HG03025 (cell line): ENCODE measurements around the gene C6orf89.
"Not testable (repeated sequence)": the region's sequence is repeated elsewhere in the genome, so short reads cannot be mapped to it uniquely, and the experiment has no call there.

Experiments
- ATAC-seq: cut with Tn5 transposase; IDR thresholded peaks from one replicate; pipeline ENCODE4 v1.9.1; 2021; ENCODE audit warnings: mild to moderate bottlenecking, moderate library complexity; ENCODE audit not compliant: unreplicated experiment, low FRiP score

The C6orf89 gene

DNA sequence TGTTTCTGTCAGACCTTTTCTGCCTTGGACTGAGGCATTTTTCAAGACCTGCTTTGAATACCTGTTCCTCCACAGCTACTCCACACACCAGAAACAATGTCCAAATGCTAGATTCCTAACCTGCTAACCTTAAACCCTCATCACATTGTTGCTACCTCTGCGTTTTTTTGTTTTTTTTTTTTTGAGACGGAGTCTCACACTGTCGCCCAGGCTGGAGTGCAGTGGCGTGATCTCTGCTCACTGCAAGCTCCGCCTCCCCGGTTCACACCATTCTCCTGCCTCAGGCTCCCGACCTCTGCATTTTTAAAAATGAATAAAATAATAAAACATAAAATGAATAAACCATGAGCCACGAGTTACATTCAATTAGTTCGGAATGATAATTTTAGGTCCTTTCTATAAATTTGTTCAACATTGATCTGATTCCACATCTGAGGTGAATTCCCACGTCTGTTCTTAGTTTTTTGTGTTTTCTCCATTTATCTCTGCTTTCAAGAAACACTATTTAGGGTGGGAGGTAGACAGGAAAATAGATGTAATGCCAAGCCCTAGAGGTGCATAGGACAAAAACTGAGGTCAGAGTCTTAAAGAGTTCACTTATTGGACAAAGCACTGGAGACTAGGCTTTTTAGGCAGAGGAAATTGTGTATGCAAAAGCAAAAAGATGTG lies 1.3 kb downstream of the C6orf89 start:
- ATAC-seq = no peak

DNA sequence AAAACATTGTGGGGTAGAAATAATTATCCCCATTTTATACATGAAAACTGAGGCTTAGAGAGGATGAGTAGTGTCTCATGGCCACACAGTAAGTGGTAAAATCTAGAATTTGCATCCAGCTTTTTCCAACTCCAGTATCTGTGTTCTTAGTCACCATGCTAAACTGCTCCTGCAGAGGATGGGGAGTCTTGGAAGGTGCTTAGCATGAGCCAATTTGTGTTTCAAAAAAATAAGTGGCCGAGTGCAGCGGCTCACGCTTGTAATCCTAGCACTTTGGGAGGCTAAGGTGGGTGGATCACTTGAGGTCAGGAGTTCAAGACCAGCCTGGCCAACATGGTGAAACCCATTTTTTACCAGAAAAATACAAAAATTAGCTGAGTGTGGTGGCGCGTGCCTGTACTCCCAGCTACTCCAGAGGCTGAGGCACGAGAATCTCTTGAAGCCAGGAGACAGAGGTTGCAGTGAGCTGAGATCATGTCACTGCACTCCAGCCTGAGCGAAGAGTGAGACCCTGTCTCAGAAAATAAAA lies 2.4 kb downstream of the C6orf89 start:
- ATAC-seq = no peak

DNA sequence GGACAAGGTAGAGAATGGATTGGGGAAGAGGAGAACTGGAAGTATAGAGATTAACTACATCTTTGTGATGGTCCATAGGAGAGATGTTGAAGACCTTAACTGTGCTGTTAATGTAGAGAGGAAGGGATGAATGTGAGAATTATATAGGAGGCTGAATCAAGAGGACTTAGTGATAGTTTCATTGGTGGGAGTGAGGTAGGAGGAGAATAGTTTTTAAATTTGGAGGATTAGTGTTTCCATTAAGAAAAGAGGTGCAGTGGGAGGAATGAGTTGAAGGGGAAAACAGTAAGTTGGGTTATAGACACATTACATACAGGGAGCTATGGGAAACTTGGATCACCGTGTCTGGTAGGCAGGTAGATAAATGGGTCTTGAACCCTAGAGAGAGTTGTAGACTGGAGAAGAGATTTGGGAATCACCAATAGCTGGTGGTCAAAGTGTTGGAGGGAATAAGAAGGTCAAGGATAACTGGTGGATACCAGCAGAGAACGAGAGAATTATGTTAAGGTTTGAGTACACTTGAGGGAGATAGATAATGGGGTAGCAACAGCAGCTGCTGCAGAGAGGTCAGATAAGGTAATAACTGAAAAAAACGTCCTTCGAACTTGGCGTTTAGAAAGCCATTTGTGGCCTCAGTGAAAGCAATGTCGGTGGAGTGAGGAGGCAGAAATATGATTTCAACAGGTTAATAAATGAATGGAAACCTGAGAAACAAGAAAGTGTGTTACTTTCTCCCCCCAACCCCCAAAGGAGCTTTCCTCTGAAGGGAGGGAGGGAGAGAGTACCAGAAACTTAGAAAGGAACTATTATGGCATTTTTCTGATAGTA lies 3.1 kb downstream of the C6orf89 start:
- no peak for ATAC-seq

DNA sequence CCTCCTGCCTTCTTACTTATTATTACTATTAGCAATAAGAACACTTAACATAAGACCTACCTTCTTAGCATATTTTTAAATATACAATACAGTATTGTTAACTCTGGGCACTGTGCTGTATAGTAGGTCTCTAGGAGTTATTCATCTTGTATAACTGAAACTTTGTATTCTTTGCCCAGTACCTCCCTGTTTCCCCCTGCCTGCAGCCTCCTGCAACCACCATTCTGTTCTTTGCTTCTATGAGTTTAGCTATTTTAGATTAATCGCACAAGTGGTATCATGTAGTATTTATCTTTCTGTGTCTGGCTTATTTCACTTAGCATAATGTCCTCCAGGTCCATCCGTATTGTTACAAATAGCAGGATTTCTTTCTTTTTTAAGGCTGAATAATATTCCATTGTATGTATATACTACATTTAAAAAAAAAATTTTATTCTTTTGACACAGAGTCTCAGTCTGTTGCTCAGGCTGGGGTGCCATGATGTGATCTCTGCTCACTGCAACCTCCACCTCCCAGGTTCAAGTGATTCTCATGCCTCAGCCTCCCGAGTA lies 4.4 kb downstream of the C6orf89 start:
- ATAC-seq = no peak

DNA sequence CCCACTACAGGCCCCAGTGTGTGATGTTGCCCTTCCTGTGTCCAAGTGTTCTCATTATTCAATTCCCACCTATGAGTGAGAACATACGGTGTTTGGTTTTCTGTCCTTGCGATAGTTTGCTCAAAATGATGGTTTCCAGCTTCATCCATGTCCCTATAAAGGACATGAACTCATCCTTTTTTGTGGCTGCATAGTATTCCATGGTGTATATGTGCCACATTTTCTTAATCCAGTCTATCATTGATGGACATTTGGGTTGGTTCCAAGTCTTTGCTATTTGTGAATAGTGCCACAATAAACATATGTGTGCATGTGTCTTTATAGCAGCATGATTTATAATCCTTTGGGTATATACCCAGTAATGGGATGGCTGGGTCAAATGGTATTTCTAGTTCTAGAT lies 5.4 kb downstream of the C6orf89 start:
- ATAC-seq = not testable (repeated sequence)

DNA sequence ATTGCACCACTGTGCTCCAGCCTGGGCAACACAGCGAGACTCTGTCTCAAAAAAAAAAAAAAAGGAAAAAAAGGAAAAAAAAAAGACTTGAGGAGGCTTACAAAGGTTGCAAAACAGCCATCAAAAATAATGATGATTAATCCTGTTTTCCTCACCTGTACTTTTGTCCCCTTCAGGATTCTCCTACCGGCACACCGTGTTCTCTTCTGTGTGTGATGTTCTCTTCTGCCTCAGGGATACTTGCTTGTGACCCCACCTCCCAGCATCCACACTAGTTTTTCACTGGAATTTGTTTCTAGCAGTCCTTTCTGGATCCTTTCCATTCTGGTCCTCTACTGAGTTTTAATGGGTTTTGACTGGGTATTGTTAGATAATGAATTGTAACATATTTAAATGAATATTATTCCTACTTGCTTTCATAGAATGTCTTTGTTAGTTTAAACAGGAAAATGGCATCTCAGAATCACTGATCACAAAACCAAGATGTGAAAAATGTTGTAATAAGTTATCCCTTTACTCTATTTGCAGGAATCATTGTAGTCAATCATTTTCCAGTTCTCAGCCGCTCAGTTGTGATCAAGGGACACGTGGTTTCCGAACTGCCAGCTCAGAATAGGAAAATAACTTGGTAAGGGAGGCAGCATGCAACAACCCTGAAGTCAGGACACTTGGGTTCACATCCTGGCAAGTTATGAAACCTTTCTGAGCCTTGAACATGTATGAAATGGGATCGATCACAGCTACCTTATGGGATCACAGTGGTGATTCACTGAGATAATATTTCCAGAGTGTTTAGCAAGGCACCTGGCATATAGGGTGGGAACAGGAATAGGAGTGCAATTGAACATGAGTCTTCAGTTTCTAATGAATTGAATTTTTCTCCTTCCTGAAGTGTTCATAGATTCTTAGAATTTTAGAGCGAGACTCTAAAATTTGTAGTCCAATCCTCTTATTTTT lies 8.5 kb downstream of the C6orf89 start:
- no peak for ATAC-seq

DNA sequence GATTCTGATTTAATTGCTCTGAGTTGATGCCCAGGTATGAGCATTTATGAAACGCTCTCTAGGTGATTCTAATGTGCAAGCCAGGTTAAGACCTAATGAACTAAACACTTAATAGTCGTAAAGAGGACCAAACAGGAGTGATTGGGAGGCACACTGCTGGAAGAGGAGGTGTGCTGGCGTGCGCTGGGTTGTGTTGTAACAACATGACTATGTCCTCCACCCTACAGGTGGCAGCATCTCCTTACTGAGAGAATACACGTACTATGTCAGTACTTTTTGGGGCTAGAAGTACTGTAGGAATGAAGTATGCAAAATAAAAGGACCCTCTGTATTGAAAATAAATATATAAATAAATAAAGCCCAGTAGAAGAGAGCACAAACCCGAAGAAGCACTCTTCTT lies 11.9 kb downstream of the C6orf89 start:
- no peak for ATAC-seq

DNA sequence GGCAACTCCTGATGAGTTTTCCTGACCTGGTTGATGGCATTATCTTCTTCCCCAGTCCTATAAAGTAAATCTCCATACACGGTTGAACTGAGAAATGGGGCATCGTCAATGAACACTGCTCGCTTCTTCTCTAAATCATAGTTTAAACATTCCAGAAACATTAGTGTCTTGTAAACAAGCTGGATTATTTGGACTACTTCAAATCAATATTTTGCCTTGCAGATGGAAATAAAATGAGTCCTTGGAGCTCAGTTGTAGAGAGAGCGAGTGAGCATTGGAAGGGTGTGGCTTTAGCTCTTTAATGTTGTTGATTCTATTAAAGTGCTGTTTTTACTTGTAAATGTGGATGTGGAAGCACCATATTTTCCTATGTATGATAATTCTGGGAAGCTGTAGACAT lies 18.4 kb downstream of the C6orf89 start:
- ATAC-seq = no peak

DNA sequence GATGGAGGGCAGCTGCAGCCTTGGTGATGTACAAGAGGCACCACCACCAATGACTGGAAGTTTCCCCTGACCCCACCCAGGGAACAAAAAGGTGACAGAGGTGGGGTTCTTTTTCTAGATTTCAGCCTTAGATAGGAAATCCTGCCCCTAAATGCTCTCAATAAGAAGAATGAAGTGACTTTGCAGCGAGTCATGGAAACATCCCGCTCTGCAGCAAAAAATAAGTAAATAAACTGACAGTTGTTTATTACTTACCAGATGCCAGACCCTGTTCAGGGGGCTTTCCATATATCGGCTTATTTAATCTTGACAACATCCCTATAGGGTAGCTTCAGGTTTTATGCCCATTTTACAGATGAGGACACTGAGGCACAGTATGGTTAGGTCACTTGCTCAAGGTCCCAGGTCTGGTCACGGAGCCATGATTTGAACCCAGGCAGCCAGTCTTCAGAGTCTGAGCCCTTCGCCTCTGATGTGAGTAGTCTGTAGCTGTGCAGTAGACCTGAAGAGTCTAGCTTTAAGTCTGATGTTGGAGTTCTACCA lies 19.2 kb downstream of the C6orf89 start:
- no peak for ATAC-seq

DNA sequence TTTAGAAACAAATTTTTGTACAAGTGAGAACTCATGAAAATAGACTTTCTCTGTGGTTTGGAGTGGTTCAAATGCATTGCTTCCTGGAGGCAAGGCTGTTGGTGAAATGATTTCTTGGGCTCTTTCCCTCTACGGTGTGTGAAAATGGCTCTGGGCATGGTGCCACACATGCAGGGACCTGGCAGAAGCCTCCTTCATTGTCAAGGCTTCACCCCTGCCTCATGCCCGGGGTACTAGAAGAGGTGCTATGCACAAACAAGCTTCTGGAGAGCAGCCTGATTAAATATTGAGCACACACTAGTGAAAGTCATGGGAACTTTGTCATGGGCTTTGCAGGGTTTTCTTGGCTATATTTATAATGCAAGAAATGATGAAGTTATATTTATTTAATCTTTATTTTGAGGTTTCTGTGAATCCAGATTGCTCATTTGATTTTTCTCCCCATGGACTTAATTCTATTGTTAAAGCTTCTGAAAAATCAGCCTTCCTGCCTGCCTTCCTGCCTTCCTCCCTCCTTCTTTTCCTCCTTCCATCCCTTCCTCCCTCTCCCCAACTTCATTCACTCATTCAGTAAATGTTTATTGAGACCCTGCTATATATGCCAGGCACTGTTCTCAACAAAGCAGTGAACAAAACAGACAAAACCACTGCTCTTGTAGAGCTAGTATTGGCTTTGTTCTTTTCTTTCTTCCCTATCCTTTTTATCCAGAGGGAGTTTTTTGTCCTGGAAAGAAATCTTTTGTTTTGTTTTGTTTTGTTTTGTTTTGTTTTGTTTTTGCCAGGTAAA lies 21.0 kb downstream of the C6orf89 start:
- ATAC-seq = no peak

DNA sequence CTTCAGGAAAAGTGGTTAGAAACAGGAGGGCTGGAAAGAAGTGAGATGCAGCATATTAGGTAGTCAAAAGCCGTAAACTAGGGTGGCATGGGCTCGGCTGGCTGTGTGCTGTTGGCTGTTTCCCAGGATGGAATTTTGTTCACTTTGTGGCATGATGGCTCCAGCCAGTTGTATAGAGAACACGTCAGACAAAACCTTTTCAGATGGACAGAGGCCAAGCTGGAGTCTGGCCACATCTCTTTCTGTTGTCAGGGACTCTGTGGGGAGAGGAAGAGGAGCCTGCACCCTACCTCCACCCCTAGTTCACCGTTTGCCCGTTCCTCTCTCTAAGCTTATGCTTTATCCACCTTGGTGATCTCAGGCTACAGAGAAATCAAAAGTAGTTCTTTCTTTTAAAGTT lies 22.0 kb downstream of the C6orf89 start:
- ATAC-seq = no peak

DNA sequence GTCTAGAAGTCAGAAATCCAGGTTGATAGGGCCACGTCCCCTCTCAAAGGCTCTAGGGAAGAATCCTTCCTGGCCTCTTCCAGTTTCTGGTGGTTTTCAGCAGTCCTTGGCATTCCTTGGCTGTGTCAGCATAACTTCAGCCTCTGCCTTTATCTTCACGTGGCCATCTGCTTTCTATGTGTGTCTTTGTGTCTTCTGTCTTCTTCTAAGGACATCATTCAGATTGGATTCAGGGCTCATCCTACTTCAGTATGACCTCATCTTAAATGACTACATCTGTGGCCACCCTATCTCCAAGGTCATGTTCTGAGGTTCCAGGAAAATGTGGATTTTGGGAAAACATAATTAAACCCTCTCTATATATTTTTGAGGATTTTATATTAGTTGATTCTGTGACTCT lies 23.0 kb downstream of the C6orf89 start:
- no peak for ATAC-seq

DNA sequence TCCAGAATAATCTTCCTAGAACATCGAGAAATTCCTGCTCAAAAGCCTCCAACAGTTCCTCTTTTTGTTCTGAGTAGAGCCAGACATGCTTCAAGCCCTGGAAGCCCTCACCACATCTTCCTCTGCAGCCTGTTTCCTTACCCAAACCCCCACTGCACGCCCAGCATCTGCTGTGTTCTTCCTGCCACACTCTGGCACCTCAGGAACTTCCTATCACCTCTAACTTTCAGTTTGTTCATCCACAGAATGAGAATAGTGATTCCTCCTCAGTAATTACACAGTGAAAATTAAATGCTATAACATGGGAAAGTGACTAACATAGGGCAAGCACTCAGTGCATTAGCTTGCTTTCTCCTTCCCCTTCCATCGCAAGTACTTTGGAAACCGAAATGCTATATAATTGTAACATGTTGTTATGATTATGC lies 26.3 kb downstream of the C6orf89 start:
- ATAC-seq = no peak

DNA sequence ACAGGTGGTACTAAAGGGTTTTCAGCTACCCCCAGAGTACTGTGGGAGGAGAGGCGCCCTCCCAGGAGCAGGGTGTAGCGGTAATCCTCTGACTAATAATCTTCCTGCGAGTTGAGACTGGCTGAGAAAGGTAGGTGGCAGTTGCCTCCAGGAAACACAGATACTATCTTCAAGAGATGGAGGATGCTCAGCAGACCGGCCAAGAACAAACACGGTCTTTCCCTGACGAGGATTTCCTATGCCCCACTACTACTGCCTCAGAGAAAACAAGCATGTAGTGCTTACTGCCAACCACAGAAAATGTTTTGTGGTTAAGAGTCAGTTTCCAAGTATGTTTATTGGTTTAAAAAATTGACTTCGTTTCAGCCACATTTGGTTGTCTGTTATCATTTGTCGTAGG lies 26.8 kb downstream of the C6orf89 start:
- ATAC-seq = peak; percentile 75

DNA sequence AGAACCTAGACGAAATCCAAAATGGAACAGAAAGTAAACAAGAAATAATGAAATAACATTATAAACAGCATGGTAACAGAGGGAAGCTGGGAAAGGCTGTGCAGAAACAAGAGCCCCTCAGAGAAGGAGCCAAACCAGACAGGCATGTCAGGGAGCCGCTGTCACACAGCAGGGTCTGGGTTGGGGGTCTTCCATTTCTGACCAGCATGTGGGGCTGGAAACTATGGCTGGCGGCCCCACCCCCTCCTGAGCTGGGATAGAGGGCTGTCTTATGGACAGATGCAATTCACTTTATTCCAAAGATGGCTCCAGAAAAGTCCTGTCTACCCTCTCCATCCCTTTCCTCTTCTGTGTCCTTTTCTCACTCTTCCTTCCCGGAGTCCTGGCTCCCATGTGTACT lies 27.3 kb downstream of the C6orf89 start:
- no peak for ATAC-seq

DNA sequence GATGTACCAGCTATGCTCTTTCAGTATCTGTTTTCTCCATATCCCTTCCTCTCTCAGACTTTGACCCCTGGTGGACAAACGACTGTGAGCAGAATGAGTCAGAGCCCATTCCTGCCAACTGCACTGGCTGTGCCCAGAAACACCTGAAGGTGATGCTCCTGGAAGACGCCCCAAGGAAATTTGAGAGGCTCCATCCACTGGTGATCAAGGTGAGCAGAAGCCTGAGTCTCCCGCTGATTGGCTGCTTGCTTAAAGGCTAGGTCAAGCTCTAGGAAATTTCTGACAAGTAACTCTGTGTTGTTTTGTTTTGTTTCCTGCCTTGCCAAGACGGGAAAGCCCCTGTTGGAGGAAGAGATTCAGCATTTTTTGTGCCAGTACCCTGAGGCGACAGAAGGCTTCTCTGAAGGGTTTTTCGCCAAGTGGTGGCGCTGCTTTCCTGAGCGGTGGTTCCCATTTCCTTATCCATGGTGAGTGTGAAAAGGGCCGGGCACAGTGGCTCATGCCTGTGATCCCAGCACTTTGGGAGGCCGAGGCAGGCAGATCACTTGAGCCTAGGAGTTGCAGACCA lies 28.6 kb downstream of the C6orf89 start:
- no peak for ATAC-seq

DNA sequence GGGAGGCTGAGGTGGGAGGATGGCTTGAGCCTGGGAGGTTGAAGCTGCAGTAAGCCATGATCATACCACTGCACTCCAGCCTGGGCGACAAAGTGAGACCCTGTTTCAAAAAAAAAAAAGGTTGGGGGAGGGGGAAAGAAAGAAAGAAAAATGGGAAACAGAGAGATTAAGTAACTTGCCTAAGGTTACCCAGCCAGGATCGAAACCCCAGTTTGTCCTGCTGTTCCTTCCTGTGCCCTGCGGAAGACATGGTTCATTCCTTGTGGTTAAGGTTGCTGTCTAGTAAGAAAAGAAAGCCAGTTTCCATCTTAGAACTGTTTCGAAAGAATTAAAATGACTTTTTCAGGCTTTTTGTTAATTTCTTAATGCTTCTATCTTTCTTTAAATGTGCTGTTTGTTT lies 29.8 kb downstream of the C6orf89 start:
- no peak for ATAC-seq

DNA sequence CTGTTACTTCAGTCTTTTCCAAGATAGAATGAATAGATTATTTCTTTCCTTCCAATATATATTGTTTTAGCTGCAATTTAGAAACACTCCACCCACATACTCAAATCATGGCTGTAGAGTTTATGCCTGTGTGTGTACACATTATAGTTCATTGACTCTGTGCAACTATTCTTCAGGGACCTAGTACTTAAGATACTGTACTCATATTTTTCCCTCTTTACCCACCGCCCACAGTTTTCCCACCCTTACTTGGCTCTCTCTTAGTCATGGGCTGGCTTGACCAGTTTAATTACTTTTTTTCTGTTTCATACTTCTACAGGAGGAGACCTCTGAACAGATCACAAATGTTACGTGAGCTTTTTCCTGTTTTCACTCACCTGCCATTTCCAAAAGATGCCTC lies 30.4 kb downstream of the C6orf89 start:
- ATAC-seq = no peak

DNA sequence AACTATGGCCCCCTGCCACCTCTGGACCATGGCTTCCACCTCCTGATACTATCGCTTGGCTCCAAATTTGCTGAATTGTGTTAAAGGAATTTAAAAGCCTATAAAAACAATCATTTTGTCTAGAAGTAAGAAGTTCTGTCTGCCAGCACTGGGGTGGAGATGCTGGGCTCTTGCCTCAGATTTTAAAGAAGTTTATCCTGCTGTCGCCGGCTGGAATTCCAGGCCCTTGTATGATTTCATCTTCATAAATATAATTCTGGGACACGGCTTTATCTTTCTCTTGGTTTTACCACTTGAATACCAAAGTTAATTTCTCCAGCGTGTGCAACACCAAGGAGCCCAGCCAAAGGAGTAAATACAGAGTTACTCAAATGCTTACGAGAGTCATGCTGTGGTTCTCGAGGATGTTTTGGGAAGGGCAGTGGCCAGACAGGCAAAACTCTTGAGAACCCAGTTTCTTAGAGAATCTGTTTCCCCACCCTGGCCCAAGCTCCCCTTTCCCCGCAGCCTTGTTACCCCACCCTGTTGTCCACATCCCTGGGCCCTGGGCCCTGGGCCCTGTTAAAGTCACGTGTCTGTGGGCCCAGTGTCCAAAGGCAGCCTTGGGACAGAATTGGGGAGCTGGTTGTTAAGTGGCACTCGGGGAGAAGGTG lies 31.9 kb downstream of the C6orf89 start:
- no peak for ATAC-seq
